Measurements from ENCODE around the gene DSG2. TPM values are rescaled to one million over a fixed set of nuclear protein-coding genes. Genes with fewer than 3 reads are reported as not detected.

Gene DSG2
- total RNA-seq, 1 donor from 2014 or later = 65.6 TPM

DNA sequence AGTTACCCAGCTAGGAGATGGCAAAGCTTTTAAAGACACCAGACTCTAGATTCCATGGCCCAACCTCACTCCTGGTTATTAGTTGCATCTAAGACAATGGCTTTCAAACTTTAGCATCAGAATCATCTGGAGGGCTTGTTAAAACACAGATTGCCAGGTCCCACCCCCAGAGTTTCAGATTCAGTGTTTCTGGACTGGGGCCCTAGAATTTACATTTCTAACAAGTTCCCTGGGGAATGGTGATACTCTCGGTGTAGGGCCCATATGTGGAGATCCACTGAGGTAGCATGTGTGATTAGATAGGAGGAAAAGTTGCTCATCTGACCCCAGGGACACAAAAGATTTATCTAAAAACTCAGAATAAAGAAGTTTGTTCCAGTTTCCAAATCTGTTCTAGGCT lies 79.2 kb downstream of the DSG2 start:
- no peaks in the 10 kb centered on the region for H3K27me3 ChIP-seq
- no peaks in the 10 kb centered on the region for H3K79me2 ChIP-seq (ENCODE audit: low read depth)
- H3K9ac ChIP-seq = no peak overlapping the region
- H2AFZ ChIP-seq (replicated peaks) = no peak overlapping the region
- H3K36me3 ChIP-seq = no peaks in the 10 kb centered on the region
- H3K4me3 ChIP-seq = no peak overlapping the region
- Mint-ChIP-seq H3K27ac (no peak overlapping the region), H3K4me3 (no peak overlapping the region), H3K36me3 (no peaks in the 10 kb centered on the region), H3K27me3 (ENCODE audit: insufficient read depth, low read depth) (no peaks in the 10 kb centered on the region), H3K9me3 (no peaks in the 10 kb centered on the region), H3K4me1 (peaks cover 11% of the 10 kb centered on the region)
- H3K27ac ChIP-seq = no peak overlapping the region
- TF ChIP-seq EZH2 (IDR thresholded peaks at IDR 0.05) = no peak
- no peak for TF ChIP-seq EZH2phosphoT487 (IDR thresholded peaks at IDR 0.05)
- TF ChIP-seq, protein P1, sequence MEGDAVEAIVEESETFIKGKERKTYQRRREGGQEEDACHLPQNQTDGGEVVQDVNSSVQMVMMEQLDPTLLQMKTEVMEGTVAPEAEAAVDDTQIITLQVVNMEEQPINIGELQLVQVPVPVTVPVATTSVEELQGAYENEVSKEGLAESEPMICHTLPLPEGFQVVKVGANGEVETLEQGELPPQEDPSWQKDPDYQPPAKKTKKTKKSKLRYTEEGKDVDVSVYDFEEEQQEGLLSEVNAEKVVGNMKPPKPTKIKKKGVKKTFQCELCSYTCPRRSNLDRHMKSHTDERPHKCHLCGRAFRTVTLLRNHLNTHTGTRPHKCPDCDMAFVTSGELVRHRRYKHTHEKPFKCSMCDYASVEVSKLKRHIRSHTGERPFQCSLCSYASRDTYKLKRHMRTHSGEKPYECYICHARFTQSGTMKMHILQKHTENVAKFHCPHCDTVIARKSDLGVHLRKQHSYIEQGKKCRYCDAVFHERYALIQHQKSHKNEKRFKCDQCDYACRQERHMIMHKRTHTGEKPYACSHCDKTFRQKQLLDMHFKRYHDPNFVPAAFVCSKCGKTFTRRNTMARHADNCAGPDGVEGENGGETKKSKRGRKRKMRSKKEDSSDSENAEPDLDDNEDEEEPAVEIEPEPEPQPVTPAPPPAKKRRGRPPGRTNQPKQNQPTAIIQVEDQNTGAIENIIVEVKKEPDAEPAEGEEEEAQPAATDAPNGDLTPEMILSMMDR (IDR thresholded peaks at IDR 0.05) = no peak
- DNase-seq (ENCODE audit: low spot score) = no peak
- no peak overlapping the region for H3K4me2 ChIP-seq
- H4K20me1 ChIP-seq (ENCODE audit: low read depth) = no peaks in the 10 kb centered on the region
- H3K9me3 ChIP-seq (ENCODE audit: low read depth) = no peaks in the 10 kb centered on the region
- peaks cover 3% of the 10 kb centered on the region for H3F3A ChIP-seq (ENCODE audit: low read depth)
- peaks cover 3% of the 10 kb centered on the region for H3K4me1 ChIP-seq

DNA sequence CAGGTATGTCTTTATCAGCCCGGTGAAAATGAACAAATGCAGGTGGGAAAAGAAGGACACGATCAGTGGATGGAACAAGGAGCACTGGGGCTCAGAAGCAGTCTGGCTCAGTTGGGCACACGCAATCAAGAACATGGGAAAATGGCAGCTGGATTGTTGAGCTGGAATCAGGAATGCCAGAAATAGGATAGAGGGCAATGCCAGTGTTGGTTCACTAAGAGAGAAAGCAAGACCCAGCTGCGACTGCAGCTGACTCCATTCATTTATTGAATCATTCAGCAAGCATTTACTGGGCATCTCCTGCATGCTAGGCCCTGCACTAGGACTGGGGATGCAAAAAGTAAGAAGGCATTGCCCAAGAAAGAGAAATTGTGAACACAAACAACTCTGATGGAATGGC lies 80.1 kb downstream of the DSG2 start:
- Mint-ChIP-seq H3K27ac (no peak overlapping the region), H3K27me3 (ENCODE audit: insufficient read depth, low read depth) (no peaks in the 10 kb centered on the region), H3K9me3 (no peaks in the 10 kb centered on the region), H3K4me1 (peaks cover 1% of the 10 kb centered on the region), H3K4me3 (no peak overlapping the region), H3K36me3 (no peaks in the 10 kb centered on the region)
- Histone ChIP-seq H3K9ac (no peak overlapping the region), H4K20me1 (ENCODE audit: low read depth) (no peaks in the 10 kb centered on the region), H3K36me3 (no peaks in the 10 kb centered on the region), H3K79me2 (ENCODE audit: low read depth) (no peaks in the 10 kb centered on the region), H3K4me2 (no peak overlapping the region), H3K27ac (no peak overlapping the region), H3F3A (ENCODE audit: low read depth) (no peaks in the 10 kb centered on the region), H3K9me3 (ENCODE audit: low read depth) (no peaks in the 10 kb centered on the region), H3K4me1 (no peaks in the 10 kb centered on the region), H3K27me3 (no peaks in the 10 kb centered on the region), H3K4me3 (no peak overlapping the region), H2AFZ (replicated peaks) (no peak overlapping the region)
- DNase-seq (ENCODE audit: low spot score) = no peak
- TF ChIP-seq EZH2 (IDR thresholded peaks at IDR 0.05) (no peak), EZH2phosphoT487 (IDR thresholded peaks at IDR 0.05) (no peak)
- TF ChIP-seq, protein P1 (IDR thresholded peaks at IDR 0.05) = no peak

DNA sequence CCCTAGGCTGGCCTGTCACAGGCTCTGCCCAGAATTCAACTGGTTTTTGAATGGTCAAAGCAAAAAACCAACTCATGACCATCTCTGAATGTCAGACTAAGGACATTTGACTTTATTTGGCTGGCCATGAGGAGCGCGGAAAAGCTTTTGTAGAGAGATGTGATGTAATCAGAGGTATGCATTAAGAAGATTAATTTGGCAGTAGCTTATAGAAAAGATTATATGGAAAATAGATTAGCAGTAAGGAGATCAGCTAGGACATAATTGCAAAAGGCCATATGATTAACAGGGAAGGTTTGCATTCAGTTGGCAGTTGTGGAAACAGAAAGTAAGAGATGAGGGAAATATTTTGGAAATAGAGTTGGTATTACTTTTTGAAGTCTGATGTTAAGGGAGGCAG lies 81.4 kb downstream of the DSG2 start:
- Histone ChIP-seq H3F3A (ENCODE audit: low read depth) (no peaks in the 10 kb centered on the region), H3K4me1 (no peaks in the 10 kb centered on the region), H3K36me3 (no peaks in the 10 kb centered on the region), H3K27me3 (no peaks in the 10 kb centered on the region), H3K27ac (no peak overlapping the region), H2AFZ (replicated peaks) (no peak overlapping the region), H3K9me3 (ENCODE audit: low read depth) (no peaks in the 10 kb centered on the region), H3K9ac (no peak overlapping the region), H4K20me1 (ENCODE audit: low read depth) (no peaks in the 10 kb centered on the region), H3K79me2 (ENCODE audit: low read depth) (no peaks in the 10 kb centered on the region), H3K4me3 (no peak overlapping the region), H3K4me2 (no peak overlapping the region)
- DNase-seq (ENCODE audit: low spot score) = no peak
- Mint-ChIP-seq H3K36me3 (no peaks in the 10 kb centered on the region), H3K27me3 (ENCODE audit: insufficient read depth, low read depth) (peaks cover 3% of the 10 kb centered on the region), H3K27ac (no peak overlapping the region), H3K4me3 (no peak overlapping the region), H3K4me1 (no peaks in the 10 kb centered on the region), H3K9me3 (no peaks in the 10 kb centered on the region)
- TF ChIP-seq EZH2phosphoT487 (IDR thresholded peaks at IDR 0.05) (no peak), EZH2 (IDR thresholded peaks at IDR 0.05) (no peak)
- TF ChIP-seq, protein P1 (IDR thresholded peaks at IDR 0.05) = no peak
